KMS-11 (cell line): ENCODE data around the gene MUTYH.
A peak's percentile ranks its signal among the peaks of the same experiment; 100 is the strongest.
"Not testable (repeated sequence)": the region's sequence is repeated elsewhere in the genome, so short reads cannot be mapped to it uniquely, and the experiment has no call there.

Experiments
- H2AFZ ChIP-seq: fragments of 200-600 bp; sonication (generic); 2 replicates; pipeline ENCODE4 v1.6.1; 2016; ENCODE audit warnings: antibody characterized with exemption, mixed run types, low read depth
- H3K27ac ChIP-seq: fragments of 200-600 bp; sonication (generic); 2 replicates; pipeline ENCODE4 v1.6.1; 2016; ENCODE audit warnings: mild to moderate bottlenecking, mixed run types
- H3K27me3 ChIP-seq: fragments of 200-600 bp; sonication (generic); 2 replicates; pipeline ENCODE4 v1.6.1; 2017; ENCODE audit warnings: mild to moderate bottlenecking, low read depth, mixed run types, moderate library complexity; ENCODE audit not compliant: insufficient read depth
- H3K36me3 ChIP-seq: fragments of 200-600 bp; sonication (generic); 2 replicates; pipeline ENCODE4 v1.6.1; 2017; ENCODE audit warnings: mild to moderate bottlenecking, mixed run types; ENCODE audit not compliant: insufficient read depth
- H3K4me1 ChIP-seq: fragments of 200-600 bp; sonication (generic); 2 replicates; pipeline ENCODE4 v1.6.1; 2016; ENCODE audit warnings: mild to moderate bottlenecking, low read depth, mixed run types; ENCODE audit not compliant: poor library complexity, severe bottlenecking
- H3K4me2 ChIP-seq: fragments of 200-600 bp; sonication (generic); 2 replicates; pipeline ENCODE4 v1.7.0; 2016; ENCODE audit warnings: mild to moderate bottlenecking, mixed run types
- H3K4me3 ChIP-seq: fragments of 200-600 bp; sonication (generic); IDR thresholded peaks from 2 replicates; pipeline ENCODE4 v1.6.1; 2017; ENCODE audit warnings: low read depth, low read length, mixed read lengths; ENCODE audit not compliant: insufficient read depth
- H3K79me2 ChIP-seq: fragments of 200-600 bp; sonication (generic); 2 replicates; pipeline ENCODE4 v1.6.1; 2016; ENCODE audit warnings: low read depth, mixed run types; ENCODE audit not compliant: insufficient read depth
- H3K9ac ChIP-seq: fragments of 200-600 bp; sonication (generic); 2 replicates; pipeline ENCODE4 v1.6.1; 2016; ENCODE audit warnings: mild to moderate bottlenecking, mixed run types
- H4K20me1 ChIP-seq: fragments of 200-600 bp; sonication (generic); 2 replicates; pipeline ENCODE4 v1.6.1; 2016; ENCODE audit warnings: mild to moderate bottlenecking, mixed run types; ENCODE audit not compliant: insufficient read depth
- TF ChIP-seq, protein P1 (sequence below): fragments of 200-600 bp; sonication (generic); conservative IDR thresholded peaks from 2 replicates; pipeline ENCODE4 v1.6.1; 2017; ENCODE audit warnings: low read depth, mild to moderate bottlenecking, antibody characterized with exemption, low read length, moderate library complexity, mixed read lengths

MUTYH gene

DNA sequence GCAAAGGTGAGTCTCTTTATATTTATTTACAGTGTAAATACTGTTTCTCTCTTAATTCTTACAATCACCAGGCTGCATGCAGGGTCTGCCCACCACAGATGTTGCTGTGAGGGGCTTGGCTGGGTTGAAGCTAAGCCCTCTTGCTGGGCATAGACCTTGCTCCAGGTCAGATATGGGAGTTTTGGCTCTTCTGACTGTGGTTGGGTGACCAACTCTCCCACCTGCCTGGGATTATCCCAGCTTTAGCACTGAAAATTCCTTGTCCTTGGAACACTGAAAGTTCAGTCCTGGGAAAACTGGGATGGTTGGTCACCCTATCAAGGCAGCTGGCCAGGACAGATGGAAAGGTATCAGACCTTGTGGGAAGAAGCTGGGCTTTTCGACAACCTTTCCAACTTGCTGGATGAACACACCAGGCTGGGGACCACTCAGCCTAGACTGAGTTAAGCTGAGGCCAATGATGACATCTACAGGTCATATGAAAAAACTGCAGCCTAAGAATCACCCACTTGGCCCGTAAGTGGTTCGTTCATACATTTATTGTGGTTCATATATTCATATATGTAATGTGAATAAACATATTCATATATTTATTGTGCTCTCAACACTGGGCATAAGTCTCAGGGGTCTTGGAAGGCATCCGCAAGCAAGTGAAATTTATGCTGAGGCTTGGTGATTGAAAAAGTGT lies 40.1 kb downstream of the MUTYH start:
- Histone ChIP-seq H3K4me3 (no peak overlapping the region), H3K79me2 (no peaks in the 10 kb centered on the region), H3K9ac (no peak overlapping the region), H3K27me3 (no peaks in the 10 kb centered on the region), H3K4me2 (no peak overlapping the region), H4K20me1 (no peaks in the 10 kb centered on the region), H3K27ac (no peak overlapping the region), H3K36me3 (no peaks in the 10 kb centered on the region), H2AFZ (no peak overlapping the region), H3K4me1 (peaks cover 24% of the 10 kb centered on the region)
- TF ChIP-seq, protein P1, sequence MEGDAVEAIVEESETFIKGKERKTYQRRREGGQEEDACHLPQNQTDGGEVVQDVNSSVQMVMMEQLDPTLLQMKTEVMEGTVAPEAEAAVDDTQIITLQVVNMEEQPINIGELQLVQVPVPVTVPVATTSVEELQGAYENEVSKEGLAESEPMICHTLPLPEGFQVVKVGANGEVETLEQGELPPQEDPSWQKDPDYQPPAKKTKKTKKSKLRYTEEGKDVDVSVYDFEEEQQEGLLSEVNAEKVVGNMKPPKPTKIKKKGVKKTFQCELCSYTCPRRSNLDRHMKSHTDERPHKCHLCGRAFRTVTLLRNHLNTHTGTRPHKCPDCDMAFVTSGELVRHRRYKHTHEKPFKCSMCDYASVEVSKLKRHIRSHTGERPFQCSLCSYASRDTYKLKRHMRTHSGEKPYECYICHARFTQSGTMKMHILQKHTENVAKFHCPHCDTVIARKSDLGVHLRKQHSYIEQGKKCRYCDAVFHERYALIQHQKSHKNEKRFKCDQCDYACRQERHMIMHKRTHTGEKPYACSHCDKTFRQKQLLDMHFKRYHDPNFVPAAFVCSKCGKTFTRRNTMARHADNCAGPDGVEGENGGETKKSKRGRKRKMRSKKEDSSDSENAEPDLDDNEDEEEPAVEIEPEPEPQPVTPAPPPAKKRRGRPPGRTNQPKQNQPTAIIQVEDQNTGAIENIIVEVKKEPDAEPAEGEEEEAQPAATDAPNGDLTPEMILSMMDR: peak; percentile 82

DNA sequence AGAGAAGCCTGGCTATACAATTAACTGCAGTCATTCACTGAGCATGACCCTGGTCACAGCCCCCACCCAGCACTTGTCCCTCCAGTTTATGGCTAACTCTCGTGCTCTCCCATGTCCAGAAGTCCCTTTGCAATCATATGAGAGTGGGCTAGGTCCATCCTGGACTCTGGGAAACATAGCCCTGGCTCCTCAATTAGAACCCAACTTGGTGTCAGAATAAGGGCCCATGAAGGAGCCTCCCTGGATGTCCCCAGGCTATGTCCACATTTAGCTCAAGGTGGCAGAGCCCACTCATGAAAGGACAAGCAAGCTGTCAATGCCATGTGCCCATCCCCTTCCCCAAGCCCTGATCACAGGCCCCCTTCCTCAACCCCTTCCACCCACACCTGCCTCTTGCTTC lies 40.9 kb downstream of the MUTYH start:
- Histone ChIP-seq H3K9ac (no peak overlapping the region), H3K4me3 (no peak overlapping the region), H3K27ac (no peak overlapping the region), H3K4me1 (peaks cover 15% of the 10 kb centered on the region), H3K79me2 (no peaks in the 10 kb centered on the region), H2AFZ (no peak overlapping the region), H4K20me1 (no peaks in the 10 kb centered on the region), H3K36me3 (no peaks in the 10 kb centered on the region), H3K4me2 (no peak overlapping the region), H3K27me3 (no peaks in the 10 kb centered on the region)
- TF ChIP-seq, protein P1: no peak

DNA sequence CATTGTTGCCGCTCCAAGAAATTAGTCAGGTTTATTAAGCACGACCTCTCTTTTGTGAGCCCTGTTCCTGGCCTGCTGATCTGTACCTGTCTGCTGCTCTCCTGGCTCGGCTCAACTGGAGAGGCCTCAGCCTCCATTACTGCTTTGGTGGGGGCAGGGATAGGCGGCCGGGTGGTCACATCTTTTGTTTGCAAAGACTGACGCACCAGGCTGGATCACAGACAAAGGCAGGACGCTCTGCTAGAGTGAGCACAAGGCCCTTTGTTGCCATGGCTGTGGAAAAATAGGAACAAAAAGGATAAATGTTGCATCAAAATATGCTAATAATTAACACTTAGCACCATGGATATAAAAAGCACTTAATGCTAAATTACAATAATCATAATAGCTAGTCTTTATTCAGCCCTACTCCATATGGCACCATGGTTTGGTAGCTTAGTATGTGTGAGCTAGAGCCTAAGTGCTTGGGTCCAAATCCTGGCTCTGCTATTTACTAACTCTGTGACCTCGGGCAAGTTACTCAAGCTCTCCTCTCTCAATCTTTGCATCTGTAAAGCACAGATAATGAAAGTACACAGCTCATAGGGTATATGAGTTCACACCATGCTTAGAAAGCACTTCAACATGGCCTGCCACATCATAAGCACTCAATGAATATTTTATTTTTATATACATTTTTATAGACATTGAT lies 42.4 kb downstream of the MUTYH start:
- Histone ChIP-seq H3K4me2 (no peak overlapping the region), H3K27ac (no peak overlapping the region), H3K27me3 (no peaks in the 10 kb centered on the region), H3K4me3 (no peak overlapping the region), H3K79me2 (no peaks in the 10 kb centered on the region), H4K20me1 (no peaks in the 10 kb centered on the region), H3K36me3 (no peaks in the 10 kb centered on the region), H3K4me1 (peaks cover 14% of the 10 kb centered on the region), H3K9ac (no peak overlapping the region), H2AFZ (no peak overlapping the region)
- TF ChIP-seq, protein P1: no peak

DNA sequence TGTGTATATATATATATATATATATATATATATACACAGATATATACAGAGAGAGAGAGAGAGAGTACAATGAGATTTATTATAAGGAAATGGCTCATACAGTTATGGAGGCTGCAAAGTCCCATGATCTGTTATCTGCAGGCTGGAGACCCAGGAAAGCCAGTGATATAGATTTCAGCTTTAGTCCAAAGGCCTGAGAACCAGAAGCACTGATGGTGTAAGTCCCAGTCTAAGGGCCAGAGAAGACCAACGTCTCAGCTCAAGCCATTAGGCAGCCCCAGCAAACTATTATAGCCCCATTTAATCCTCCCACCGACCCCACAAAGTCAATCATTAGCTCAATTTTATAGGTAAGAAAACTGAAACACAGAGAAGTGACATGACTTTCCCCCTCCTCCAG lies 48.5 kb downstream of the MUTYH start:
- Histone ChIP-seq H3K27me3 (no peaks in the 10 kb centered on the region), H3K36me3 (no peaks in the 10 kb centered on the region), H3K4me2 (no peak overlapping the region), H2AFZ (no peak overlapping the region), H3K4me1 (no peaks in the 10 kb centered on the region), H3K79me2 (no peaks in the 10 kb centered on the region), H3K27ac (no peak overlapping the region), H3K4me3 (no peak overlapping the region), H3K9ac (no peak overlapping the region), H4K20me1 (no peaks in the 10 kb centered on the region)
- TF ChIP-seq, protein P1: no peak

DNA sequence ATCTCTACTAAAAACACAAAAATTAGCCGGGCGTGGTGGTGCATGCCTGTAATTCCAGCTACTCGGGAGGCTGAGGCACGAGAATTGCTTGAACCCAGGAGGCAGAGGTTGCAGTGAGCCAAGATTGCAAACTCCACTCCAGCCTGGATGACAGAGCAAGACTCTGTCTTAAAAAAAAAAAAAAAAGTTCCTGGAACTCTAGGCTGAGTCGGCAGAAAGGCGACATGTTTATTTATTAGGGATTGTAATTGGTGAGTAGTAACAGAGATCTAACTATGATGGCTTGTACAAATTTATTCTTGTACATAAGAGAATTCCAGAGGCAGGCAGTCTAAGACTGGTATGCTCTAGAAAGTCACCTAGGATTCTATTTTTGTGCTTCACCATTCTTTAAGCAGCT lies 49.2 kb downstream of the MUTYH start:
- not testable (repeated sequence) for H3K36me3 ChIP-seq, H3K4me3 ChIP-seq, H3K27me3 ChIP-seq, H4K20me1 ChIP-seq, H3K4me1 ChIP-seq, H3K4me2 ChIP-seq, H2AFZ ChIP-seq, H3K79me2 ChIP-seq, H3K27ac ChIP-seq, H3K9ac ChIP-seq

DNA sequence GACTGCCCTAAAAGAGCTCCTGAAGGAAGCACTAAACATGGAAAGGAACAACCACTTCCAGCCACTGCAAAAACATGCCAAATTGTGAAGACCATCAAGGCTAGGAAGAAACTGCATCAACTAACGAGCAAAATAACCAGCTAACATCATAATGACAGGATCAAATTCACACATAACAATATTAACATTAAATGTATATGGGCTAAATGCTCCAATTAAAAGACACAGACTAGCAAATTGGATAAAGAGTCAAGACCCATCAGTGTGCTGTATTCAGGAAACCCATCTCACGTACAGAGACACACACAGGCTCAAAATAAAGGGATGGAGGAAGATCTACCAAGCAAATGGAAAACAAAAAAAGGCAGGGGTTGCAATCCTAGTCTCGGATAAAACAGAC lies 53.7 kb downstream of the MUTYH start:
- not testable (repeated sequence) for H3K4me1 ChIP-seq, H2AFZ ChIP-seq, H3K27me3 ChIP-seq, H3K4me2 ChIP-seq, H3K27ac ChIP-seq, H3K9ac ChIP-seq, H3K79me2 ChIP-seq, H3K36me3 ChIP-seq, H3K4me3 ChIP-seq, H4K20me1 ChIP-seq

DNA sequence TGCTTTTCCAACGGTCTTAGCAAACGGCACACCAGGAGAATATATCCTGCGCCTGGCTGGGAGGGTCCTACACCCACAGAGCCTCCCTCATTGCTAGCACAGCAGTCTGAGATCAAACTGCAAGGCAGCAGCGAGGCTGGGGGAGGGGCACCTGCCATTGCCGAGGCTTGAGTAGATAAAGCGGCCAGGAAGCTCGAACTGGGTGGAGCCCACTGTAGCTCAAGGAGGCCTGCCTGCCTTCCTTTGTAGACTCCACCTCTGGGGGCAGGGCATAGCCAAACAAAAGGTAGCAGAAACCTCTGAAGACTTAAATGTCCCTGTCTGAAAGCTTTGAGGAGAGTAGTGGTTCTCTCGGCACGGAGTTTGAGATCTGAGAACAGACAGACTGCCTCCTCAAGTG lies 55.4 kb downstream of the MUTYH start:
- not testable (repeated sequence) for H3K4me2 ChIP-seq, H2AFZ ChIP-seq, H4K20me1 ChIP-seq

More for the DNA sequence above, 55.4 kb downstream of the MUTYH start:
- H3K4me3 ChIP-seq, H3K79me2 ChIP-seq, H3K27me3 ChIP-seq, H3K36me3 ChIP-seq, H3K4me1 ChIP-seq, H3K27ac ChIP-seq, H3K9ac ChIP-seq: not testable (repeated sequence)
